Astrocyte (in vitro differentiated cells and primary cell): Measurements from ENCODE around the gene RNF223. TPM values are rescaled to one million over a fixed set of nuclear protein-coding genes. Genes with fewer than 3 reads are reported as not detected.

Experiments used
- DNase-seq: peaks from one replicate; pipeline ENCODE4 v3.0.0-alpha.2; 2010; ENCODE audit warnings: low read depth
- FAIRE-seq: peaks from 2 replicates; lab custom pipeline; 2011; peaks lifted over from hg19 to GRCh38; lab: Jason Lieb, UNC
- H2AFZ ChIP-seq: 2 replicates; pipeline ENCODE4 v1.6.0; 2012; ENCODE audit warnings: low read depth, low read length, inconsistent platforms
- H3K27ac ChIP-seq: 2 replicates; pipeline ENCODE4 v1.5.1; 2011; ENCODE audit warnings: low read depth, low read length, inconsistent platforms
- H3K27me3 ChIP-seq: 2 replicates; pipeline ENCODE4 v1.6.0; 2011; ENCODE audit warnings: low read length, inconsistent platforms; ENCODE audit not compliant: insufficient read depth
- H3K36me3 ChIP-seq: 2 replicates; pipeline ENCODE4 v1.5.1; 2011; ENCODE audit warnings: low read length, inconsistent platforms; ENCODE audit not compliant: insufficient read depth
- H3K4me1 ChIP-seq: 2 replicates; pipeline ENCODE4 v1.5.1; 2011; ENCODE audit warnings: low read length, inconsistent platforms; ENCODE audit not compliant: insufficient read depth
- H3K4me2 ChIP-seq: 2 replicates; pipeline ENCODE4 v1.6.0; 2012; ENCODE audit warnings: low read length, inconsistent platforms
- H3K4me3 ChIP-seq: 2 replicates; pipeline ENCODE4 v1.5.1; 2011; ENCODE audit warnings: low read depth, mild to moderate bottlenecking, low read length, inconsistent platforms; ENCODE audit not compliant: insufficient read depth
- H3K79me2 ChIP-seq: 2 replicates; pipeline ENCODE4 v1.6.0; 2012; ENCODE audit warnings: mild to moderate bottlenecking, low read length, inconsistent platforms; ENCODE audit not compliant: insufficient read depth
- H3K9ac ChIP-seq: 2 replicates; pipeline ENCODE4 v1.6.0; 2012; ENCODE audit warnings: mild to moderate bottlenecking, low read length, inconsistent platforms
- H3K9me3 ChIP-seq: 2 replicates; pipeline ENCODE4 v1.5.1; 2012; ENCODE audit warnings: low read depth, mild to moderate bottlenecking, low read length, inconsistent platforms; ENCODE audit not compliant: insufficient read depth
- H4K20me1 ChIP-seq: 2 replicates; pipeline ENCODE4 v1.6.0; 2012; ENCODE audit warnings: low read length, inconsistent platforms; ENCODE audit not compliant: insufficient read depth
- H3K27ac Mint-ChIP-seq: one replicate; pipeline ENCODE4 v1.8.0; 2021; ENCODE audit warnings: mild to moderate bottlenecking, mixed read lengths; ENCODE audit not compliant: unreplicated experiment
- H3K27me3 Mint-ChIP-seq: one replicate; pipeline ENCODE4 v1.8.0; 2021; ENCODE audit warnings: low read depth, mixed read lengths; ENCODE audit not compliant: unreplicated experiment
- H3K36me3 Mint-ChIP-seq: one replicate; pipeline ENCODE4 v1.8.0; 2021; ENCODE audit warnings: low read depth, mixed read lengths; ENCODE audit not compliant: unreplicated experiment
- H3K4me1 Mint-ChIP-seq: one replicate; pipeline ENCODE4 v1.8.0; 2021; ENCODE audit warnings: low read depth, mixed read lengths; ENCODE audit not compliant: unreplicated experiment
- H3K4me3 Mint-ChIP-seq: one replicate; pipeline ENCODE4 v1.8.0; 2021; ENCODE audit warnings: mild to moderate bottlenecking, moderate library complexity, mixed read lengths; ENCODE audit not compliant: unreplicated experiment
- H3K9me3 Mint-ChIP-seq: one replicate; pipeline ENCODE4 v1.8.0; 2021; ENCODE audit warnings: mild to moderate bottlenecking, mixed read lengths; ENCODE audit not compliant: unreplicated experiment
- CTCF ChIP-seq: IDR thresholded peaks from 2 replicates; pipeline ENCODE4 v1.5.1; 2011; ENCODE audit warnings: low read depth, mild to moderate bottlenecking, inconsistent platforms, low read length, moderate library complexity; ENCODE audit not compliant: insufficient read depth
- EZH2 ChIP-seq: IDR thresholded peaks from 2 replicates; pipeline ENCODE4 v1.6.1; 2012; ENCODE audit warnings: mild to moderate bottlenecking, low read length, inconsistent platforms; ENCODE audit not compliant: insufficient read depth
- total RNA-seq: library from RNA; stranded (reverse); gene quantifications from 2 replicates; pipeline ENCODE4 v1.2.1, GENCODE V29; 2021

The RNF223 gene
- total RNA-seq, 1 donor from 2014 or later, result 0.18 TPM

DNA sequence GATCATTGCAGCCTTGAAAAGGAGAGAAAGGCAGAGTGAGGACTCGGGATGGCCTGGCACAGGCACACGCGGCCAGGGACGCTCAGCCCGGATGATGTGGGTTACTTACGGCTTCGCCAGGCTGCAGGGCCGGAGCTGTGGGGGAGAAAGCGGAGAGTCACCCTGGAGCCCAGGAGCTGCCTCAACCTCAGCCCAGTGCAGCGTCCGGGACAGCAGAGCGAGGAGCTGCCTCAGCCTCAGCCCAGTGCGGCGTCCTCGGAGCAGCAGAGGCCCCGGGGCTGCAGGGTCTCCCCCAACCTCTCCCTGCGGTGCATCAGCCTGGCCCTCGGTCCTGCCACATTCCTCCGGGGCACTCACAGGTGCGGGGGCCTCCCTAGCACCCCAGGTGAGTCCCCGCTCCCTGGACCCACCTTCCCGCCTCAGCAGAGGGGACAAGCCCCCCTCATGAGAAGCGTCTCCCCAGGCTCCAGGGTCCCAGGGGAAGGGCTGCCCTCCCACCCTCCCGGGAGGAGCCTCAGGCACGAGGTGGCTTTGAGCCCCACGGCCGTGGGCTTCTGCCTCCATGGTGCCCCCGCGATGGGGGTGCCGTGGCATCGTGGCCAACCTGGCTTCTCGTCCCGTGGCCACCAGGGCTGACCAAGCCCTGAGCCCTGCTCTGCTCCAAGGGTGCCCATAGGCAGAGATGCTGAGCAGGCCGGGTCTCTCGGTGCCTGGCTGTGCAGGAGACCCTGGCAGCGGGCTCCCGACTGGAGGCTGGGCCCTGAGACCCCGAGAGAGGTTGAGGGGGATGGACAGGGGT is 10.5 kb upstream of the RNF223 start:
- Mint-ChIP-seq H3K9me3 (no peaks in the 10 kb centered on the region), H3K36me3 (peaks cover 4% of the 10 kb centered on the region)
- no peaks in the 10 kb centered on the region for H3K27me3 ChIP-seq

GRCh38 chr1:1083416-1084371 is 9.6 kb upstream of the RNF223 start:
- Histone ChIP-seq H3K79me2 (no peaks in the 10 kb centered on the region), H3K27me3 (no peaks in the 10 kb centered on the region), H2AFZ (no peak overlapping the region), H3K4me2 (no peak overlapping the region), H3K36me3 (no peaks in the 10 kb centered on the region), H3K9ac (no peak overlapping the region), H3K4me3 (no peak overlapping the region), H3K27ac (no peak overlapping the region), H3K4me1 (peaks cover 12% of the 10 kb centered on the region), H3K9me3 (no peaks in the 10 kb centered on the region), H4K20me1 (no peaks in the 10 kb centered on the region)
- Mint-ChIP-seq H3K36me3 (peaks cover 4% of the 10 kb centered on the region), H3K27me3 (peaks cover 2% of the 10 kb centered on the region), H3K4me3 (no peak overlapping the region), H3K27ac (peak overlapping the region; percentile 34), H3K9me3 (no peaks in the 10 kb centered on the region), H3K4me1 (no peaks in the 10 kb centered on the region)
- TF ChIP-seq EZH2 (no peak), CTCF (no peak)
- DNase-seq (no peak), FAIRE-seq (no peak)

More for the DNA sequence above, 10.5 kb upstream of the RNF223 start:
- Histone ChIP-seq H2AFZ (no peak overlapping the region), H3K27ac (no peak overlapping the region), H3K9me3 (no peaks in the 10 kb centered on the region), H3K4me3 (no peak overlapping the region), H3K36me3 (no peaks in the 10 kb centered on the region), H3K9ac (no peak overlapping the region), H3K4me2 (no peak overlapping the region), H3K4me1 (peaks cover 8% of the 10 kb centered on the region), H4K20me1 (no peaks in the 10 kb centered on the region), H3K79me2 (no peaks in the 10 kb centered on the region)
- TF ChIP-seq EZH2, result no peak
- no peak for TF ChIP-seq CTCF
- Mint-ChIP-seq H3K4me1 (no peaks in the 10 kb centered on the region), H3K27me3 (peaks cover 2% of the 10 kb centered on the region), H3K27ac (no peak overlapping the region), H3K4me3 (no peak overlapping the region)
- FAIRE-seq (no peak), DNase-seq (no peak)
